PC-3 (cell line): ENCODE measurements around the gene ALG14. TPM values are rescaled to one million over a fixed set of nuclear protein-coding genes. Genes with fewer than 3 reads are reported as not detected.

Source experiments
- ATAC-seq: fragments of 200-7000 bp; cut with Tn5 transposase; 2 replicates; pipeline ENCODE4 v1.9.1; 2020; ENCODE audit warnings: mild to moderate bottlenecking, moderate library complexity
- BruUV-seq: library from RNA; stranded (reverse); fragments of 400-500 nt; replicated peaks from 2 replicates; lab custom pipeline; 2021; lab: Mats Ljungman, UMichigan
- CTCF ChIA-PET: fragments of 300-600 bp; sonication (Branson Sonifier 250); formaldehyde crosslinking; loops from one replicate; lab custom pipeline; 2022; ENCODE audit warnings: antibody characterized with exemption; lab: Charles Lee
- POLR2A ChIA-PET: fragments of 300-600 bp; sonication (Branson Sonifier 250); formaldehyde crosslinking; loops from one replicate; lab custom pipeline; 2022; ENCODE audit warnings: antibody characterized with exemption; ENCODE audit not compliant: unreplicated experiment; lab: Charles Lee
- DNase-seq: peaks from one replicate; pipeline ENCODE4 v3.0.0-alpha.2; 2015
- H2AFZ ChIP-seq: fragments of 300-600 bp; sonication (generic); 2 replicates; pipeline ENCODE4 v1.6.0; 2016; ENCODE audit warnings: antibody characterized with exemption, low read length
- H3F3A ChIP-seq: fragments of 300-600 bp; sonication (generic); one replicate; pipeline ENCODE4 v1.6.0; 2017; ENCODE audit warnings: antibody characterized with exemption, low read length, control low read depth, mild to moderate bottlenecking; ENCODE audit not compliant: unreplicated experiment
- H3K27ac ChIP-seq: fragments of 300-600 bp; sonication (generic); 2 replicates; pipeline ENCODE4 v1.5.1; 2016; ENCODE audit warnings: mild to moderate bottlenecking, low read length
- H3K27me3 ChIP-seq: fragments of 300-600 bp; sonication (generic); 2 replicates; pipeline ENCODE4 v1.6.1; 2016; ENCODE audit warnings: low read length, mixed read lengths
- H3K36me3 ChIP-seq: fragments of 300-600 bp; sonication (generic); 2 replicates; pipeline ENCODE4 v1.6.1; 2016; ENCODE audit warnings: low read depth, mixed run types, low read length, mixed read lengths
- H3K4me1 ChIP-seq: fragments of 300-600 bp; sonication (generic); 2 replicates; pipeline ENCODE4 v1.5.1; 2016; ENCODE audit warnings: low read length; ENCODE audit not compliant: insufficient read depth
- H3K4me2 ChIP-seq: fragments of 300-600 bp; sonication (generic); 2 replicates; pipeline ENCODE4 v1.6.0; 2016; ENCODE audit warnings: low read length
- H3K4me3 ChIP-seq: fragments of 300-600 bp; sonication (generic); 2 replicates; pipeline ENCODE4 v1.5.1; 2016; ENCODE audit warnings: mild to moderate bottlenecking, low read length, mixed read lengths
- H3K79me2 ChIP-seq: fragments of 300-600 bp; sonication (generic); 2 replicates; pipeline ENCODE4 v1.6.1; 2017; ENCODE audit warnings: low read length, mixed read lengths
- H3K9ac ChIP-seq: fragments of 300-600 bp; sonication (generic); 2 replicates; pipeline ENCODE4 v1.6.0; 2016; ENCODE audit warnings: mild to moderate bottlenecking, low read length
- H3K9me2 ChIP-seq: fragments of 300-600 bp; sonication (generic); replicated peaks from 2 replicates; pipeline ENCODE4 v1.6.1; 2016; ENCODE audit warnings: mixed run types, low read length, mixed read lengths
- H3K9me3 ChIP-seq: fragments of 300-600 bp; sonication (generic); 2 replicates; pipeline ENCODE4 v1.6.1; 2016; ENCODE audit warnings: low read length, mixed read lengths
- H4K20me1 ChIP-seq: fragments of 300-600 bp; sonication (generic); 2 replicates; pipeline ENCODE4 v1.6.1; 2016; ENCODE audit warnings: low read length, mixed read lengths
- CTCF ChIP-seq: fragments of 300-600 bp; sonication (generic); conservative IDR thresholded peaks from 2 replicates; pipeline ENCODE4 v1.5.1; 2017; ENCODE audit warnings: antibody characterized with exemption, low read depth, mild to moderate bottlenecking, low read length
- EZH2 ChIP-seq: fragments of 300-600 bp; sonication (generic); IDR thresholded peaks from one replicate; pipeline ENCODE4 v1.6.1; 2017; ENCODE audit warnings: antibody characterized with exemption, mild to moderate bottlenecking, low read length; ENCODE audit not compliant: unreplicated experiment
- EZH2phosphoT487 ChIP-seq: fragments of 300-600 bp; sonication (generic); IDR thresholded peaks from 2 replicates; pipeline ENCODE4 v1.6.1; 2018; ENCODE audit warnings: mild to moderate bottlenecking, antibody characterized with exemption, low read length, borderline replicate concordance
- intact Hi-C: fragments of 100-400 bp; cut with micrococcal nuclease; formaldehyde crosslinking; loops from 2 replicates; pipeline ENCODE4 v1.9.0; 2023
- total RNA-seq: library from RNA; depleted of rRNA; stranded (reverse); fragments of >200 nt; gene quantifications from 2 replicates; pipeline ENCODE4 v1.2.3, GENCODE V29; 2014

ALG14 gene
- total RNA-seq, 1 experiment from 2014 or later, result 3.4 TPM

DNA sequence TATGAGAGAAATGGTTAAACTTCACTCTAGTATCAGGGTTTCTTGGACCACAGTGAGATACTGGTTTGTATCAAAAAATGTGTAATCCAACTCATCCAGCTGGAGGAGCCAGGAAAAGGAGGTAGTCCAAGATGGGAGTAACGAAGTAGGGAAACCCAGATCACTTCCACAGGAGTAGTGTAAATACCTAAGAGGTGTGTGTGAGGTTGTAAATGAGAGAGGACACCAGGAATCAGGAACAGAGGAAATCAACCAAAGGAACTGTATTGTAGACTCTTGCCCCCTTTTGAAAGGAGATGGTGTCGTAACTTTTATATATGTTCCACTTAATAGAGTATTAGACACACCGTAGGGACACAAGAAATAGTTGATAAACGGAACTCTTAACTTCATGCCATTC is 24.7 kb upstream of the ALG14 start:
- H2AFZ ChIP-seq, result no peak overlapping the region
- H4K20me1 ChIP-seq, result no peaks in the 10 kb centered on the region
- ATAC-seq (no peak), DNase-seq (no peak)
- H3K27ac ChIP-seq, result no peak overlapping the region
- H3K4me3 ChIP-seq, result no peak overlapping the region
- TF ChIP-seq EZH2 (no peak), EZH2phosphoT487 (no peak), CTCF (no peak)
- no peaks in the 10 kb centered on the region for H3K36me3 ChIP-seq
- H3K79me2 ChIP-seq, result no peaks in the 10 kb centered on the region
- H3K9me2 ChIP-seq, result no peaks in the 10 kb centered on the region
- H3K9me3 ChIP-seq, result no peaks in the 10 kb centered on the region
- intact Hi-C loops, result loop anchor here (5.0 kb wide), 1 partner anchor 135 kb away; the partner anchor contains the start of gene RWDD3
- peaks cover 6% of the 10 kb centered on the region for H3F3A ChIP-seq
- ChIA-PET POLR2A (no interaction called here), CTCF (no interaction called here)
- no peak overlapping the region for H3K4me2 ChIP-seq
- no peaks in the 10 kb centered on the region for H3K27me3 ChIP-seq
- BruUV-seq, result no TSS peak
- H3K9ac ChIP-seq, result no peak overlapping the region
- peaks cover 28% of the 10 kb centered on the region for H3K4me1 ChIP-seq

DNA sequence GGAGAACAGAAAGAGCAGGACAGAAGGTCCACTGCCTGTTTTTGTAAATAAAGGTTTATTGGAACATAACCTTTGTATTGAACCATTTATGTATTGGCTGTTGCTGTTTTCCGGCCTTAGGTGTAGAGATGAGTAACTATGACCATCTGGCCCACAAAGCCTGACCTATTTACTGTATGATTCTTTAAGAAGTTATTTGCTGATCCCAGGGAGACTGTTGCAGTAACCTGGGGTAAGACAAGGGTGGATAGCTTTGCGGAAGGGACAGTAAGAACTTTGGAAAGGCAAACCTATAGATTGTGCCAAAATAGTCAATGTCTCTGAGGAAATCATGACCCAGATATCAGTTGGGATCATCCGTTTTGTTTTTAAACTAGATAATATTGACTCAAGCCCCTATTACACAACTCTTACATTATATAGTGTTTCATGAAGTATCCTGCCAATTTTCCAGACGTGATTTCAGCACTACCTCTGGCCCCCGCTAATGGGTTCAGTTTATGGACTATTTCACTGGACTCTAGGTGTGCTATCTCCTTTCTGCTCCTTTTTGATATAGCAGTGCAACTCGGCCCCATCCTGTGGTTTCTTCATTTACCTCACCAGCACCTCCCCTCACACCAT is 23.6 kb upstream of the ALG14 start:
- no peaks in the 10 kb centered on the region for H3K9me2 ChIP-seq
- BruUV-seq, result TSS peak; percentile 81
- H3K79me2 ChIP-seq, result no peaks in the 10 kb centered on the region
- no peaks in the 10 kb centered on the region for H3K27me3 ChIP-seq
- peak overlapping the region; percentile 31 for H3K4me3 ChIP-seq
- H2AFZ ChIP-seq, result peak overlapping the region; percentile 42
- DNase-seq (peak; percentile 86), ATAC-seq (peak; percentile 91)
- TF ChIP-seq EZH2 (no peak), EZH2phosphoT487 (no peak), CTCF (no peak)
- H3K9ac ChIP-seq, result 0 out of 2 replicates have a peak overlapping the region, but pooled peaks have one; percentile 15
- peak overlapping the region; percentile 76 for H3K27ac ChIP-seq
- CTCF ChIA-PET, result no interaction called here
- no peaks in the 10 kb centered on the region for H4K20me1 ChIP-seq
- intact Hi-C loops, result loop anchor here (1.0 to 5.0 kb wide), 3 partner anchors 12 to 136 kb away; partner anchors contain the start of genes ALG14 and RWDD3
- peaks cover 6% of the 10 kb centered on the region for H3F3A ChIP-seq
- POLR2A ChIA-PET, result interaction anchor here (0.5 kb wide), 1 partner anchor 204 kb away, joined by 4 read pairs; no protein-coding TSS in a partner anchor
- peaks cover 28% of the 10 kb centered on the region for H3K4me1 ChIP-seq
- no peaks in the 10 kb centered on the region for H3K36me3 ChIP-seq
- H3K4me2 ChIP-seq, result peak overlapping the region; percentile 66
- H3K9me3 ChIP-seq, result no peaks in the 10 kb centered on the region

DNA sequence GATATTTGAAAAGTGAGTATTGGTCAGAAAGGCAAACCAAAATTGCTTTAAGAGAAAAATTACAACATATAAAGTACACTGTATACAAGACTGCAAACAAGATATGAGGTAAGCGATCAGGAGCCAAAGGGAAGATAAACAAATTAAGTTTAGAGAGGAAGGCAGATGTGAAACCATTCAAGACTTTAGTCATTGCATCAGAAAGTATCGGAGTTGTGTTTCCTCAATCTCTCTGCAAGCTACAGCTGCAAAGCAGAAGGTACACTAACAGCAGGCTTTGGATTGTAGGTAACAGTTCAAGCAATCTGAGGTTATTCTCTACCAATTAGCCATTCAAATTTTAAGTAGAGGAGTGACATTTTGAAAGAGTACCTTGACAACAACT is 23.1 kb upstream of the ALG14 start:
- peak overlapping the region; percentile 24 for H3K4me3 ChIP-seq
- H3K9ac ChIP-seq, result 0 out of 2 replicates have a peak overlapping the region, but pooled peaks have one; percentile 15
- DNase-seq (peak; percentile 54), ATAC-seq (peak; percentile 47)
- peaks cover 6% of the 10 kb centered on the region for H3F3A ChIP-seq
- CTCF ChIA-PET, result no interaction called here
- no peak for TF ChIP-seq CTCF
- no peak for TF ChIP-seq EZH2phosphoT487
- no peak for TF ChIP-seq EZH2
- peaks cover 28% of the 10 kb centered on the region for H3K4me1 ChIP-seq
- peak overlapping the region; percentile 42 for H2AFZ ChIP-seq
- POLR2A ChIA-PET, result no interaction called here
- H3K27ac ChIP-seq, result peak overlapping the region; percentile 76
- no peaks in the 10 kb centered on the region for H3K9me2 ChIP-seq
- TSS peak; percentile 42 for BruUV-seq
- H3K79me2 ChIP-seq, result no peaks in the 10 kb centered on the region
- H3K4me2 ChIP-seq, result peak overlapping the region; percentile 66
- H3K27me3 ChIP-seq, result no peaks in the 10 kb centered on the region
- no peaks in the 10 kb centered on the region for H3K36me3 ChIP-seq
- intact Hi-C loops, result loop anchor here (1.0 to 5.0 kb wide), 3 partner anchors 12 to 136 kb away; partner anchors contain the start of genes ALG14 and RWDD3
- no peaks in the 10 kb centered on the region for H3K9me3 ChIP-seq
- H4K20me1 ChIP-seq, result no peaks in the 10 kb centered on the region
